ENCODE data around the gene IQSEC3. TPM values are rescaled to one million over a fixed set of nuclear protein-coding genes. Genes with fewer than 3 reads are reported as not detected.
A peak's percentile ranks its signal among the peaks of the same experiment; 100 is the strongest.

The IQSEC3 gene
- total and polyA plus RNA-seq, 2 of the 13 experiments (the other 11 are each of a cell fraction or from before 2014, with no cell fraction given): not detected

GRCh38 chr12:66782-67504 is 376 bp downstream of the IQSEC3 start (continued):
- TF ChIP-seq PRDM4 (CRISPR knock-in tag; IDR thresholded peaks at IDR 0.05; ENCODE audit: borderline replicate concordance): peak; percentile 31; the same call in 1 of the 2 replicates
- TF ChIP-seq NCOA2 (CRISPR knock-in tag; IDR thresholded peaks at IDR 0.05): peak; percentile 41; the same call in 1 of the 2 replicates
- TF ChIP-seq NFKB2 (CRISPR knock-in tag; IDR thresholded peaks at IDR 0.05; ENCODE audit: borderline replicate concordance): peak; percentile 97; the same call in 1 of the 2 replicates
- TF ChIP-seq ZBTB10 (CRISPR knock-in tag; IDR thresholded peaks at IDR 0.05; ENCODE audit: borderline replicate concordance): peak; percentile 88
- TF ChIP-seq MAF1 (CRISPR knock-in tag; IDR thresholded peaks at IDR 0.05; ENCODE audit: borderline replicate concordance): 0 out of 2 replicates have a peak, but pooled peaks have one; percentile 66
- TF ChIP-seq ZNF232 (CRISPR knock-in tag; IDR thresholded peaks at IDR 0.05; ENCODE audit: borderline replicate concordance): peak; percentile 84; the same call in 1 of the 2 replicates
- peak; percentile 32; the same call in 1 of the 2 replicates for TF ChIP-seq MYC (CRISPR knock-in tag; IDR thresholded peaks at IDR 0.05; ENCODE audit: borderline replicate concordance)
- peak; percentile 92 for TF ChIP-seq ERF (CRISPR knock-in tag; IDR thresholded peaks at IDR 0.05)
- TF ChIP-seq MYNN (CRISPR knock-in tag; IDR thresholded peaks at IDR 0.05; ENCODE audit: low read depth): 0 out of 2 replicates have a peak, but pooled peaks have one; percentile 47
- TF ChIP-seq RFXAP (CRISPR knock-in tag; IDR thresholded peaks at IDR 0.05; ENCODE audit: borderline replicate concordance): 0 out of 2 replicates have a peak, but pooled peaks have one; percentile 66
- TF ChIP-seq ZNF557 (CRISPR knock-in tag; IDR thresholded peaks at IDR 0.05): peak; percentile 76; the same call in 1 of the 2 replicates
- peak; percentile 57; the same call in 1 of the 2 replicates for TF ChIP-seq KDM2A (CRISPR knock-in tag; IDR thresholded peaks at IDR 0.05; ENCODE audit: borderline replicate concordance, low read depth)
- TF ChIP-seq GPN1 (CRISPR knock-in tag; IDR thresholded peaks at IDR 0.05; ENCODE audit: borderline replicate concordance): 0 out of 2 replicates have a peak, but pooled peaks have one; percentile 30
- TF ChIP-seq ZBTB49 (CRISPR knock-in tag; IDR thresholded peaks at IDR 0.05; ENCODE audit: borderline replicate concordance): 0 out of 2 replicates have a peak, but pooled peaks have one; percentile 56
- peak; percentile 97; the same call in 1 of the 2 replicates for TF ChIP-seq TSC22D2 (CRISPR knock-in tag; IDR thresholded peaks at IDR 0.05; ENCODE audit: borderline replicate concordance)
- peak; percentile 56 for TF ChIP-seq MED1 (CRISPR knock-in tag; IDR thresholded peaks at IDR 0.05)
- 0 out of 2 replicates have a peak, but pooled peaks have one; percentile 8 for TF ChIP-seq PATZ1 (CRISPR knock-in tag; IDR thresholded peaks at IDR 0.05)
- 0 out of 2 replicates have a peak, but pooled peaks have one; percentile 52 for TF ChIP-seq RFXANK (CRISPR knock-in tag; IDR thresholded peaks at IDR 0.05)
- peak; percentile 96 for TF ChIP-seq MIER2 (CRISPR knock-in tag; IDR thresholded peaks at IDR 0.05)
